ENCODE measurements around the gene PARP3.

GRCh38 chr3:51928438-51928837 is 13.7 kb upstream of the PARP3 start:
- no peak for TF ChIP-seq POLR2A (IDR thresholded peaks at IDR 0.05)
- no peak for TF ChIP-seq CTCF (IDR thresholded peaks at IDR 0.05)

All from uterus (tissue), 2 donors.